ENCODE data around the gene RBM39. TPM values are rescaled to one million over a fixed set of nuclear protein-coding genes. Genes with fewer than 3 reads are reported as not detected.

The RBM39 gene
- total and polyA plus RNA-seq, 2 of the 13 experiments (the other 11 are each of a cell fraction or from before 2014, with no cell fraction given), result 788 to 920 TPM

DNA sequence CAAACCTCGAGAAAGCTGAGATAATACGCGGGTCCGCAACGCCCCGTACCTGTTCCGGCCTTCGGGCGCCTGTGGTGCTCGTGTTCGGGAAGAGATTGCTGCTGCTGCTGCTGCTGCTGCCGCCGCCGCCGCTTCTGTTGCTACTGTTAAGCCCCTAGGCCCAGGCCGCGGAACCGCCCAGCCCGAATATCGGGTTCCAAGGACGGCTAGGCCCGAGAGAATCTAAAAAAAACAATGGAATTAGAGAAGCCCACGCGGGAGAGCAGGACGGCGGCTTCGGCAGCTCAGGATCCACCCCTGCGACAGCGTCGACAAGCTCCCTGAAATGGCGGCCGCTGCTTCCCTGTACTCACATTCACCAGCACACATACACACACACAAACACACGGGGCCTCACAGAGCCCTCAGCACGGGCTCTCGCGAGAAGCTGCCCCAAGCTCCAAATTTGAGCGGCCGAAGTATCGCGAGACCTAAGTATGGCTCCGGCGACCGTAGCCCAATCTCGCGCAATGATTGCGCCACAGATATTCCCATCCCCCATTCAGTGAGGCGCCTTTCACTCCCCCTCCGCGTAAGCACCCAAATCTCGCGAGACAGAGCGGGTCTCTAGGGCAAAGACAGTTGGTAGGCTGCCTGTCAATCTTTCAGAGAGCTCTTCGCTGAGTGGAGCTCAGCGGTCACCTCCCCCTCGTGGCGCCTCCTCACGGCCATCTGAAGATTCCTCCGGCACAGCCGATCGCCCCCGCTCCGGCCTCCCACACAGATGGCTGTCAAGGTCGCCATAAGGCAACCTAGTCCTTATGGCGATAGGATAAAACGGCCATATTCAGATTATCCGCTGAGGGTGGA lies at the start of gene RBM39 (continued):
- TF ChIP-seq MBNL3 (CRISPR knock-in tag; conservative IDR thresholded peaks at IDR 0.05), result 0 out of 2 replicates have a peak, but pooled peaks have one; percentile 44
- TF ChIP-seq ZNF136 (CRISPR knock-in tag; IDR thresholded peaks at IDR 0.05; ENCODE audit: low read depth), result peak; percentile 80
- peak; percentile 96 for TF ChIP-seq CCAR2 (optimal IDR thresholded peaks at IDR 0.05; ENCODE audit: low read depth, low read length)
- 0 out of 2 replicates have a peak, but pooled peaks have one; percentile 68 for TF ChIP-seq ZBTB3 (CRISPR knock-in tag; IDR thresholded peaks at IDR 0.05; ENCODE audit: borderline replicate concordance, low read depth)
- TF ChIP-seq ZNF282 (IDR thresholded peaks at IDR 0.05; ENCODE audit: partially characterized antibody), result peak; percentile 100
- peak; percentile 99 for TF ChIP-seq SRSF1 (optimal IDR thresholded peaks at IDR 0.05; ENCODE audit: low read depth, low read length)
- TF ChIP-seq, protein P1, sequence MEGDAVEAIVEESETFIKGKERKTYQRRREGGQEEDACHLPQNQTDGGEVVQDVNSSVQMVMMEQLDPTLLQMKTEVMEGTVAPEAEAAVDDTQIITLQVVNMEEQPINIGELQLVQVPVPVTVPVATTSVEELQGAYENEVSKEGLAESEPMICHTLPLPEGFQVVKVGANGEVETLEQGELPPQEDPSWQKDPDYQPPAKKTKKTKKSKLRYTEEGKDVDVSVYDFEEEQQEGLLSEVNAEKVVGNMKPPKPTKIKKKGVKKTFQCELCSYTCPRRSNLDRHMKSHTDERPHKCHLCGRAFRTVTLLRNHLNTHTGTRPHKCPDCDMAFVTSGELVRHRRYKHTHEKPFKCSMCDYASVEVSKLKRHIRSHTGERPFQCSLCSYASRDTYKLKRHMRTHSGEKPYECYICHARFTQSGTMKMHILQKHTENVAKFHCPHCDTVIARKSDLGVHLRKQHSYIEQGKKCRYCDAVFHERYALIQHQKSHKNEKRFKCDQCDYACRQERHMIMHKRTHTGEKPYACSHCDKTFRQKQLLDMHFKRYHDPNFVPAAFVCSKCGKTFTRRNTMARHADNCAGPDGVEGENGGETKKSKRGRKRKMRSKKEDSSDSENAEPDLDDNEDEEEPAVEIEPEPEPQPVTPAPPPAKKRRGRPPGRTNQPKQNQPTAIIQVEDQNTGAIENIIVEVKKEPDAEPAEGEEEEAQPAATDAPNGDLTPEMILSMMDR (CRISPR knock-in tag; IDR thresholded peaks at IDR 0.05), result peak; percentile 70
- peak; percentile 72 for TF ChIP-seq ZBTB33 (CRISPR knock-in tag; IDR thresholded peaks at IDR 0.05)
- peak; percentile 98 for TF ChIP-seq SMYD3 (CRISPR knock-in tag; IDR thresholded peaks at IDR 0.05)
- TF ChIP-seq, protein P2, sequence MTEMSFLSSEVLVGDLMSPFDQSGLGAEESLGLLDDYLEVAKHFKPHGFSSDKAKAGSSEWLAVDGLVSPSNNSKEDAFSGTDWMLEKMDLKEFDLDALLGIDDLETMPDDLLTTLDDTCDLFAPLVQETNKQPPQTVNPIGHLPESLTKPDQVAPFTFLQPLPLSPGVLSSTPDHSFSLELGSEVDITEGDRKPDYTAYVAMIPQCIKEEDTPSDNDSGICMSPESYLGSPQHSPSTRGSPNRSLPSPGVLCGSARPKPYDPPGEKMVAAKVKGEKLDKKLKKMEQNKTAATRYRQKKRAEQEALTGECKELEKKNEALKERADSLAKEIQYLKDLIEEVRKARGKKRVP (CRISPR knock-in tag; IDR thresholded peaks at IDR 0.05), result peak; percentile 2 to 99; a peak in 2 of 4 replicates
- peak; percentile 87 for TF ChIP-seq IKZF4 (CRISPR knock-in tag; IDR thresholded peaks at IDR 0.05; ENCODE audit: borderline replicate concordance, low read depth, not compliant biosample characterization)
- TF ChIP-seq ZBTB46 (CRISPR knock-in tag; IDR thresholded peaks at IDR 0.05; ENCODE audit: borderline replicate concordance), result no peak
- no peak for TF ChIP-seq ZNF10 (CRISPR knock-in tag; IDR thresholded peaks at IDR 0.05; ENCODE audit: borderline replicate concordance, low read depth)
- TF ChIP-seq, protein P3, sequence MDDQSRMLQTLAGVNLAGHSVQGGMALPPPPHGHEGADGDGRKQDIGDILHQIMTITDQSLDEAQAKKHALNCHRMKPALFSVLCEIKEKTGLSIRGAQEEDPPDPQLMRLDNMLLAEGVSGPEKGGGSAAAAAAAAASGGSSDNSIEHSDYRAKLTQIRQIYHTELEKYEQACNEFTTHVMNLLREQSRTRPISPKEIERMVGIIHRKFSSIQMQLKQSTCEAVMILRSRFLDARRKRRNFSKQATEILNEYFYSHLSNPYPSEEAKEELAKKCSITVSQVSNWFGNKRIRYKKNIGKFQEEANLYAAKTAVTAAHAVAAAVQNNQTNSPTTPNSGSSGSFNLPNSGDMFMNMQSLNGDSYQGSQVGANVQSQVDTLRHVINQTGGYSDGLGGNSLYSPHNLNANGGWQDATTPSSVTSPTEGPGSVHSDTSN (CRISPR knock-in tag; IDR thresholded peaks at IDR 0.05; ENCODE audit: borderline replicate concordance), result peak; percentile 96
- peak; percentile 71 for TF ChIP-seq HCFC1 (IDR thresholded peaks at IDR 0.05; ENCODE audit: low read depth, low read length)
- TF ChIP-seq ZNF513 (CRISPR knock-in tag; conservative IDR thresholded peaks at IDR 0.05), result 0 out of 2 replicates have a peak, but pooled peaks have one; percentile 88
- peak; percentile 97 for TF ChIP-seq ZNF44 (CRISPR knock-in tag; IDR thresholded peaks at IDR 0.05)
- peak; percentile 99; the same call in 1 of the 2 replicates for TF ChIP-seq ZNF766 (CRISPR knock-in tag; IDR thresholded peaks at IDR 0.05; ENCODE audit: borderline replicate concordance)
